HG03159 (cell line): Measurements from ENCODE around the gene CPS1.

Experiments
- ATAC-seq: cut with Tn5 transposase; IDR thresholded peaks from one replicate; pipeline ENCODE4 v1.9.1; 2021; ENCODE audit warnings: mild to moderate bottlenecking, moderate library complexity; ENCODE audit not compliant: unreplicated experiment

Gene CPS1

GRCh38 chr2:210546424-210547208 is 9.8 kb upstream of the CPS1 start:
- no peak for ATAC-seq

- ATAC-seq, result no peak
These were observed 8.4 kb upstream of the CPS1 start for GRCh38 chr2:210548031-210548430.

GRCh38 chr2:210548878-210549384 is 7.5 kb upstream of the CPS1 start:
- no peak for ATAC-seq

GRCh38 chr2:210551001-210551400 is 5.4 kb upstream of the CPS1 start:
- ATAC-seq, result no peak

- no peak for ATAC-seq
These were observed 3.0 kb upstream of the CPS1 start for GRCh38 chr2:210553373-210553772.

- ATAC-seq, result no peak
These were observed 844 bp upstream of the CPS1 start for GRCh38 chr2:210555555-210555954.

- no peak for ATAC-seq
These were observed 1.3 kb downstream of the CPS1 start for GRCh38 chr2:210557721-210558120.

GRCh38 chr2:210558708-210559107 is 2.3 kb downstream of the CPS1 start:
- no peak for ATAC-seq

GRCh38 chr2:210559182-210559581 is 2.8 kb downstream of the CPS1 start:
- ATAC-seq, result no peak

- no peak for ATAC-seq
These were observed 5.1 kb downstream of the CPS1 start for GRCh38 chr2:210561475-210561874.

GRCh38 chr2:210562091-210562490 is 5.7 kb downstream of the CPS1 start:
- no peak for ATAC-seq

- no peak for ATAC-seq
These were observed 6.2 kb downstream of the CPS1 start for GRCh38 chr2:210562502-210563080.

- no peak for ATAC-seq
These were observed 10.9 kb downstream of the CPS1 start for GRCh38 chr2:210567279-210567678.

GRCh38 chr2:210568108-210568507 is 11.7 kb downstream of the CPS1 start:
- no peak for ATAC-seq

- peak; percentile 97 for ATAC-seq
These were observed 21.1 kb downstream of the CPS1 start for GRCh38 chr2:210577263-210578071.

GRCh38 chr2:210584834-210585233 is 28.4 kb downstream of the CPS1 start:
- no peak for ATAC-seq

- ATAC-seq, result no peak
These were observed 30.0 kb downstream of the CPS1 start for GRCh38 chr2:210586381-210586780.

GRCh38 chr2:210591663-210592062 is 35.3 kb downstream of the CPS1 start:
- no peak for ATAC-seq

GRCh38 chr2:210592726-210593125 is 36.3 kb downstream of the CPS1 start:
- no peak for ATAC-seq

GRCh38 chr2:210593166-210593565 is 36.8 kb downstream of the CPS1 start:
- no peak for ATAC-seq

GRCh38 chr2:210598219-210598618 is 41.8 kb downstream of the CPS1 start:
- no peak for ATAC-seq

- ATAC-seq, result no peak
These were observed 43.1 kb downstream of the CPS1 start for GRCh38 chr2:210599476-210599875.
